ENCODE measurements around the gene PNLIPRP2. TPM values are rescaled to one million over a fixed set of nuclear protein-coding genes. Genes with fewer than 3 reads are reported as not detected.

PNLIPRP2 gene
- total RNA-seq, 1 experiment from 2014 or later = 0.28 TPM

- no peak for TF ChIP-seq ZMAT4 (CRISPR knock-in tag; IDR thresholded peaks at IDR 0.05)
Observed at GRCh38 chr10:116660860-116661259, 40.1 kb downstream of the PNLIPRP2 start (continued).

GRCh38 chr10:116663342-116663741 is 42.6 kb downstream of the PNLIPRP2 start:
- ATAC-seq (no peak), DNase-seq (ENCODE audit: low spot score) (no peak)
- peaks cover 15% of the 10 kb centered on the region for H3K4me1 Mint-ChIP-seq
- H3K4me3 Mint-ChIP-seq = no peak overlapping the region
- POLR2A ChIA-PET = no interaction called here
- H3K9me3 Mint-ChIP-seq = peaks cover 6% of the 10 kb centered on the region
- no peak for TF ChIP-seq USF2 (CRISPR knock-in tag; IDR thresholded peaks at IDR 0.05)
- no peak for TF ChIP-seq ERG (CRISPR knock-in tag; IDR thresholded peaks at IDR 0.05)
- no peak for TF ChIP-seq FOXP4 (CRISPR knock-in tag; IDR thresholded peaks at IDR 0.05)
- no peak for TF ChIP-seq EMX1 (CRISPR knock-in tag; IDR thresholded peaks at IDR 0.05)
- no peak for TF ChIP-seq HMGXB4 (CRISPR knock-in tag; IDR thresholded peaks at IDR 0.05)
- no peak for TF ChIP-seq CTCF (IDR thresholded peaks at IDR 0.05)
- TF ChIP-seq ZMAT4 (CRISPR knock-in tag; IDR thresholded peaks at IDR 0.05) = no peak
- no peak for TF ChIP-seq MAX (CRISPR knock-in tag; IDR thresholded peaks at IDR 0.05)
- no peak for TF ChIP-seq ATF2 (CRISPR knock-in tag; IDR thresholded peaks at IDR 0.05; ENCODE audit: borderline replicate concordance, low read depth)
- no peak for TF ChIP-seq IRF1 (CRISPR knock-in tag; IDR thresholded peaks at IDR 0.05)
- TF ChIP-seq RELA (CRISPR knock-in tag; IDR thresholded peaks at IDR 0.05; ENCODE audit: borderline replicate concordance) = no peak
- peaks cover 32% of the 10 kb centered on the region for H3K36me3 Mint-ChIP-seq
- CTCF ChIA-PET = interaction anchor here (0.8 to 1.2 kb wide), 2 partner anchors 9 to 18 kb away, joined by 3 read pairs; no protein-coding TSS in a partner anchor
- H3K27me3 Mint-ChIP-seq (ENCODE audit: low read depth) = no peaks in the 10 kb centered on the region
- no peak overlapping the region for H3K27ac Mint-ChIP-seq
